ENCODE results near the gene AATK. TPM values are rescaled to one million over a fixed set of nuclear protein-coding genes. Genes with fewer than 3 reads are reported as not detected.

AATK gene
- total and polyA plus RNA-seq, 2 of the 13 experiments (the other 11 are each of a cell fraction or from before 2014, with no cell fraction given) = 2.9 to 8.4 TPM

GRCh38 chr17:81119223-81120148 is 46.5 kb downstream of the AATK start (continued):
- TF ChIP-seq NFAT5 (CRISPR knock-in tag; IDR thresholded peaks at IDR 0.05) = no peak
- TF ChIP-seq HNRNPH1 (optimal IDR thresholded peaks at IDR 0.05; ENCODE audit: low read depth, low read length) = no peak
- TF ChIP-seq ZNF784 (CRISPR knock-in tag; IDR thresholded peaks at IDR 0.05; ENCODE audit: borderline replicate concordance) = no peak
- TF ChIP-seq SKIL (CRISPR knock-in tag; IDR thresholded peaks at IDR 0.05; ENCODE audit: borderline replicate concordance) = no peak
- no peak for TF ChIP-seq ZNF557 (CRISPR knock-in tag; IDR thresholded peaks at IDR 0.05)
- TF ChIP-seq, protein P1, sequence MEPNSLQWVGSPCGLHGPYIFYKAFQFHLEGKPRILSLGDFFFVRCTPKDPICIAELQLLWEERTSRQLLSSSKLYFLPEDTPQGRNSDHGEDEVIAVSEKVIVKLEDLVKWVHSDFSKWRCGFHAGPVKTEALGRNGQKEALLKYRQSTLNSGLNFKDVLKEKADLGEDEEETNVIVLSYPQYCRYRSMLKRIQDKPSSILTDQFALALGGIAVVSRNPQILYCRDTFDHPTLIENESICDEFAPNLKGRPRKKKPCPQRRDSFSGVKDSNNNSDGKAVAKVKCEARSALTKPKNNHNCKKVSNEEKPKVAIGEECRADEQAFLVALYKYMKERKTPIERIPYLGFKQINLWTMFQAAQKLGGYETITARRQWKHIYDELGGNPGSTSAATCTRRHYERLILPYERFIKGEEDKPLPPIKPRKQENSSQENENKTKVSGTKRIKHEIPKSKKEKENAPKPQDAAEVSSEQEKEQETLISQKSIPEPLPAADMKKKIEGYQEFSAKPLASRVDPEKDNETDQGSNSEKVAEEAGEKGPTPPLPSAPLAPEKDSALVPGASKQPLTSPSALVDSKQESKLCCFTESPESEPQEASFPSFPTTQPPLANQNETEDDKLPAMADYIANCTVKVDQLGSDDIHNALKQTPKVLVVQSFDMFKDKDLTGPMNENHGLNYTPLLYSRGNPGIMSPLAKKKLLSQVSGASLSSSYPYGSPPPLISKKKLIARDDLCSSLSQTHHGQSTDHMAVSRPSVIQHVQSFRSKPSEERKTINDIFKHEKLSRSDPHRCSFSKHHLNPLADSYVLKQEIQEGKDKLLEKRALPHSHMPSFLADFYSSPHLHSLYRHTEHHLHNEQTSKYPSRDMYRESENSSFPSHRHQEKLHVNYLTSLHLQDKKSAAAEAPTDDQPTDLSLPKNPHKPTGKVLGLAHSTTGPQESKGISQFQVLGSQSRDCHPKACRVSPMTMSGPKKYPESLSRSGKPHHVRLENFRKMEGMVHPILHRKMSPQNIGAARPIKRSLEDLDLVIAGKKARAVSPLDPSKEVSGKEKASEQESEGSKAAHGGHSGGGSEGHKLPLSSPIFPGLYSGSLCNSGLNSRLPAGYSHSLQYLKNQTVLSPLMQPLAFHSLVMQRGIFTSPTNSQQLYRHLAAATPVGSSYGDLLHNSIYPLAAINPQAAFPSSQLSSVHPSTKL (CRISPR knock-in tag; IDR thresholded peaks at IDR 0.05) = no peak
- TF ChIP-seq ZC3H4 (CRISPR knock-in tag; IDR thresholded peaks at IDR 0.05; ENCODE audit: borderline replicate concordance) = 0 out of 2 replicates have a peak, but pooled peaks have one; percentile 38
- peak; percentile 22; the same call in 1 of the 2 replicates for TF ChIP-seq MAX (IDR thresholded peaks at IDR 0.05)
- TF ChIP-seq FIP1L1 (IDR thresholded peaks at IDR 0.05; ENCODE audit: borderline replicate concordance, insufficient read depth, low read depth, low read length) = no peak
- TF ChIP-seq GATA4 (IDR thresholded peaks at IDR 0.05; ENCODE audit: borderline replicate concordance, low read depth) = no peak
- no peak for TF ChIP-seq ZNF446 (CRISPR knock-in tag; IDR thresholded peaks at IDR 0.05)
- TF ChIP-seq, protein P2, sequence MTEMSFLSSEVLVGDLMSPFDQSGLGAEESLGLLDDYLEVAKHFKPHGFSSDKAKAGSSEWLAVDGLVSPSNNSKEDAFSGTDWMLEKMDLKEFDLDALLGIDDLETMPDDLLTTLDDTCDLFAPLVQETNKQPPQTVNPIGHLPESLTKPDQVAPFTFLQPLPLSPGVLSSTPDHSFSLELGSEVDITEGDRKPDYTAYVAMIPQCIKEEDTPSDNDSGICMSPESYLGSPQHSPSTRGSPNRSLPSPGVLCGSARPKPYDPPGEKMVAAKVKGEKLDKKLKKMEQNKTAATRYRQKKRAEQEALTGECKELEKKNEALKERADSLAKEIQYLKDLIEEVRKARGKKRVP (CRISPR knock-in tag; IDR thresholded peaks at IDR 0.05) = no peak
- peak; percentile 99 for TF ChIP-seq CREB1 (IDR thresholded peaks at IDR 0.05)
- TF ChIP-seq CREB1 (CRISPR knock-in tag; IDR thresholded peaks at IDR 0.05) = no peak

All from HepG2 (cell line).